ENCODE measurements around the gene DNTTIP2. TPM values are rescaled to one million over a fixed set of nuclear protein-coding genes. Genes with fewer than 3 reads are reported as not detected.

DNTTIP2 gene
- total and polyA plus RNA-seq, 11 donors: 17.7 to 55.8 (median 39.1) TPM

DNA sequence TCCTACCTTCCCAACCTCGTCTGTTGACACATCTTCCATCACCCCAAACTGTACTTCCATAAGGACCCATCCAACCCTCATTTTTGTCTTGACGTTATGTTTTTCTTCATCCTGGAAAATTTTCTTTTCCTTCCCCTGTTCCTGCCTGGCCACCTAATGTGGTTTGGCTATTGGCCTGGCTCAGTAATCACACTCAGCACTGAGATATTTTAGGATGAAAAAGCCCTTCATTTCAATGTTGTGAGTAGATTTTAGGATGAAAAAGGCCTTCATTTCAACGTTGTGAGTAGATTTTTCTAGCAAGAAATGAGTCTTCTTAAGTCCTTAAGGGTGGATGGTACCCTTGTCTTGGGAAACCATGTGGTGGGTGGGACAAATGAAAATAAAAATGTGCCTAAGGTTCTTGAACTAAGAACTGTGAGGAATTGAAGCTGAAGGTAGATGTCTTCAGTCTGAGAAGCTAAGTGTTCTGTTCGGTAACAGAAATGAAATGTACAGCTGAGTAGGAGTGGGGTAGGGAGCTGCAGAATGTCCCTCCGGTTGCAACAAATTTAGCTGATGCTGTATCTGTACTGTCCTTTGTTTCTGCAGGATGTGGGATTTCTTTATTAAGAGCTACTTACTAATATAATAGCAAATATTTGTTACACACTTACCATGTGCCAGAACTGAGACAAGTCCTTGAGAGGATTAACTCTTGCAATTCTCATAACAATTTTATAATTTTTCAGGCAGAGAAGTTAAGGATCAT, 36.1 kb downstream of the DNTTIP2 start:
- peaks cover 0 to 4% (median 0%) of the 10 kb centered on the region in 9 donors for H3K36me3 ChIP-seq
- ATAC-seq: no peak
- WGBS, 4 donors: 77 to 90% (median 85%) methylated on average over 5 of the region's 5 CpGs
- H3K4me1 ChIP-seq: peaks cover 0 to 33% (median 17%) of the 10 kb centered on the region in 12 donors
- no peaks in the 10 kb centered on the region for H3K27me3 ChIP-seq
- TF ChIP-seq, protein P1, sequence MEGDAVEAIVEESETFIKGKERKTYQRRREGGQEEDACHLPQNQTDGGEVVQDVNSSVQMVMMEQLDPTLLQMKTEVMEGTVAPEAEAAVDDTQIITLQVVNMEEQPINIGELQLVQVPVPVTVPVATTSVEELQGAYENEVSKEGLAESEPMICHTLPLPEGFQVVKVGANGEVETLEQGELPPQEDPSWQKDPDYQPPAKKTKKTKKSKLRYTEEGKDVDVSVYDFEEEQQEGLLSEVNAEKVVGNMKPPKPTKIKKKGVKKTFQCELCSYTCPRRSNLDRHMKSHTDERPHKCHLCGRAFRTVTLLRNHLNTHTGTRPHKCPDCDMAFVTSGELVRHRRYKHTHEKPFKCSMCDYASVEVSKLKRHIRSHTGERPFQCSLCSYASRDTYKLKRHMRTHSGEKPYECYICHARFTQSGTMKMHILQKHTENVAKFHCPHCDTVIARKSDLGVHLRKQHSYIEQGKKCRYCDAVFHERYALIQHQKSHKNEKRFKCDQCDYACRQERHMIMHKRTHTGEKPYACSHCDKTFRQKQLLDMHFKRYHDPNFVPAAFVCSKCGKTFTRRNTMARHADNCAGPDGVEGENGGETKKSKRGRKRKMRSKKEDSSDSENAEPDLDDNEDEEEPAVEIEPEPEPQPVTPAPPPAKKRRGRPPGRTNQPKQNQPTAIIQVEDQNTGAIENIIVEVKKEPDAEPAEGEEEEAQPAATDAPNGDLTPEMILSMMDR (IDR thresholded peaks at IDR 0.05): no peak
- no peak for TF ChIP-seq POLR2A (IDR thresholded peaks at IDR 0.05)
- H3K9me3 ChIP-seq: no peaks in the 10 kb centered on the region
- intact Hi-C loops (cut with DNase I): loop anchor here in 8 of 10 donors (5.0 to 10.0 kb wide), 6 partner anchors 218 to 538 kb away; no protein-coding TSS in a partner anchor
- DNase-seq: no peak
- H3K4me3 ChIP-seq: no peak overlapping the region
- H3K27ac ChIP-seq: no peak overlapping the region

DNA sequence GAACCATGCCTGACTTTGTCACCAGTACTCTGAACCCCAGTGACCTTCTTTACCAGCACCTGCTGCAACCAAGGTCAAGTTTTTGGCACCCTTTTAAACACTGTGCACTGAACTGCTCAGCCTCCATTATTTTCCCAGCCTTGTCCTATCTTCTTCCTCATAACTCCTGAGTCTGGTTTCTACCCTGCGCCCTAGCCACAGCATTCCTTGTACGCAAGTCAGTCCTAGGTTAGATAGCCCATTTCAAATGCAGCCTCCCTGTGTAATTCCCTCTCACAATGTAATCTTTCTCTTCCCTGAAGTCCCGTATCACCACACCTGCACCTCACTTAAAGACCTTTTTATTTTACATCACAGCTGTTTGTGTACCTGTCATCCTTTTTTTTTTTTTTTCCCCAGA, 37.2 kb downstream of the DNTTIP2 start:
- H3K27ac ChIP-seq: no peak overlapping the region
- H3K4me3 ChIP-seq: no peak overlapping the region
- H3K27me3 ChIP-seq: no peaks in the 10 kb centered on the region
- ATAC-seq (no peak), DNase-seq (no peak)
- H3K36me3 ChIP-seq: peaks cover 0 to 4% (median 0%) of the 10 kb centered on the region in 9 donors
- WGBS, 4 donors: 98 to 99% (median 98%) methylated on average over 3 of the region's 3 CpGs
- H3K4me1 ChIP-seq: peaks cover 0 to 31% (median 17%) of the 10 kb centered on the region in 12 donors
- H3K9me3 ChIP-seq: no peaks in the 10 kb centered on the region
- intact Hi-C loops (cut with DNase I): loop anchor here in 8 of 10 donors (5.0 to 10.0 kb wide), 6 partner anchors 217 to 537 kb away; no protein-coding TSS in a partner anchor
- no peak for TF ChIP-seq POLR2A (IDR thresholded peaks at IDR 0.05)
- TF ChIP-seq, protein P1 (IDR thresholded peaks at IDR 0.05): no peak

DNA sequence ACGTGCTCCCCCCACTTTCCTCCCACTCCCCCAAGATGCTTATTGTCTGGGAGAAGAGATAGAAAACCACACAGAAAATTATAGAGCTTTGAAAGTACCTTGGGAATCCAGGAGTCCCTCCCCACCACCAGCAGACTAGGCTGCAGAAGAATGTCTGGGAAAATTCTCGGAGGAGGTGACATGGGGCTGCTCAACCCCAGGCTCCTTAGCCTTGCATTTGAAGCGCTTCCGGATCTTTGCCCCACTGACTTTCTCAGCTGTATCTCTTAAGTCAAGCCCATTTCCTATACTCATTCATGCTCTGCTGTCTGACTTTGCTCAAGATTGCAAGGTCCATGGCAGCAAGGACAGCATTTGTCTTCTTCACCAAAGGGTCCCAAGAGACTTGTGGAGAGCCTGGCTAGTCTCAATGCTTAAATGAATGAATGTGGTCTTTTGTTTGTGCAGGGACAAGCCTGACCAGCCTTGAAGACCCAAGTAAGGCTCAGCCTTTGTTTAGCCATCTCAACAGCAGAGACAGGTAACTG, 38.0 kb downstream of the DNTTIP2 start:
- no peak for ATAC-seq
- 92 to 97% (median 95%) methylated on average over 4 of the region's 4 CpGs for WGBS, 4 donors
- TF ChIP-seq POLR2A (IDR thresholded peaks at IDR 0.05): no peak
- TF ChIP-seq, protein P1 (IDR thresholded peaks at IDR 0.05): no peak
- H3K27me3 ChIP-seq: no peaks in the 10 kb centered on the region
- H3K4me3 ChIP-seq: no peak overlapping the region
- no peak for DNase-seq
- peaks cover 0 to 4% (median 0%) of the 10 kb centered on the region in 9 donors for H3K36me3 ChIP-seq
- H3K9me3 ChIP-seq: no peaks in the 10 kb centered on the region
- intact Hi-C loops (cut with DNase I): loop anchor here in 8 of 10 donors (5.0 to 10.0 kb wide), 6 partner anchors 216 to 536 kb away; no protein-coding TSS in a partner anchor
- H3K4me1 ChIP-seq: peaks cover 0 to 30% (median 16%) of the 10 kb centered on the region in 12 donors
- no peak overlapping the region for H3K27ac ChIP-seq

DNA sequence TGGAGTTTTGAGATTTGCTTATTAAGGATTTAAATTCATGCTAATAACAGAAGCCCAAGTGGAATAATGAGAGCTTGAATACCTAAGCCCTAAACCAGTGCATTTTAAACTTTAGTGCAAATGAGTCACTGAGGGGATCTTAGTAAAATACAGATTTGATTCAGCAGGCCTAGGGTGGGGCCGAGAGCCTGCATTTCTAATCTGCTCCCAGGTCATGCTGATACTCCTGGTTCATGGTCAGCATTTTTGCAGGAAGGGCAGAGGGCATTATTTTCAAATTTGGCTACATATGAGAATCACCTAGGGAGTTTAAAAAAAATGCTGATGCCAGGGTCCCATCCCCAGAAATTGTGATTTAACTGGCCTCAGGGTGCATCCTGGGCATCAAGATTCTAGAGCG, 39.3 kb downstream of the DNTTIP2 start:
- ATAC-seq (no peak), DNase-seq (no peak)
- Histone ChIP-seq H3K4me1 (peaks cover 0 to 18% (median 5%) of the 10 kb centered on the region in 12 donors), H3K27ac (no peak overlapping the region), H3K27me3 (no peaks in the 10 kb centered on the region), H3K4me3 (no peak overlapping the region), H3K36me3 (peaks cover 0 to 4% (median 0%) of the 10 kb centered on the region in 9 donors), H3K9me3 (no peaks in the 10 kb centered on the region)
- TF ChIP-seq, protein P1 (IDR thresholded peaks at IDR 0.05): no peak
- TF ChIP-seq POLR2A (IDR thresholded peaks at IDR 0.05): no peak
- intact Hi-C loops (cut with DNase I): loop anchor here in 8 of 10 donors (5.0 to 10.0 kb wide), 6 partner anchors 215 to 535 kb away; no protein-coding TSS in a partner anchor
- WGBS, 4 donors: 89 to 97% (median 93%) methylated on average over 2 of the region's 2 CpGs
